HUES64 (cell line): ENCODE results near the gene TMTC3.

Source experiments
- H3K27ac ChIP-seq: 2 replicates; pipeline ENCODE4 v1.7.0; 2013; ENCODE audit warnings: low read depth, low read length, inconsistent platforms
- H3K27me3 ChIP-seq: 2 replicates; pipeline ENCODE4 v1.6.1; 2013; ENCODE audit warnings: mild to moderate bottlenecking, low read length; ENCODE audit not compliant: insufficient read depth
- H3K36me3 ChIP-seq: 2 replicates; pipeline ENCODE4 v1.6.1; 2013; ENCODE audit warnings: mild to moderate bottlenecking, low read length; ENCODE audit not compliant: insufficient read depth
- H3K4me1 ChIP-seq: 2 replicates; pipeline ENCODE4 v1.6.1; 2013; ENCODE audit warnings: mild to moderate bottlenecking, low read length, moderate library complexity; ENCODE audit not compliant: insufficient read depth
- H3K4me3 ChIP-seq: 2 replicates; pipeline ENCODE4 v1.5.1; 2013; ENCODE audit warnings: mild to moderate bottlenecking, low read length, moderate library complexity
- H3K9ac ChIP-seq: 2 replicates; pipeline ENCODE4 v1.6.1; 2013; ENCODE audit warnings: mild to moderate bottlenecking, low read depth, low read length
- H3K9me3 ChIP-seq: 2 replicates; pipeline ENCODE4 v1.6.1; 2013; ENCODE audit warnings: low read depth, low read length; ENCODE audit not compliant: insufficient read depth
- WGBS: fragments of 150-250, 120-280 bp; methylation state at CpG from one replicate; pipeline ENCODE4 v1.1.7; 2013; ENCODE audit warnings: missing lambda C conversion rate; 5-methylcytosine and 5-hydroxymethylcytosine counted together

The TMTC3 gene

DNA sequence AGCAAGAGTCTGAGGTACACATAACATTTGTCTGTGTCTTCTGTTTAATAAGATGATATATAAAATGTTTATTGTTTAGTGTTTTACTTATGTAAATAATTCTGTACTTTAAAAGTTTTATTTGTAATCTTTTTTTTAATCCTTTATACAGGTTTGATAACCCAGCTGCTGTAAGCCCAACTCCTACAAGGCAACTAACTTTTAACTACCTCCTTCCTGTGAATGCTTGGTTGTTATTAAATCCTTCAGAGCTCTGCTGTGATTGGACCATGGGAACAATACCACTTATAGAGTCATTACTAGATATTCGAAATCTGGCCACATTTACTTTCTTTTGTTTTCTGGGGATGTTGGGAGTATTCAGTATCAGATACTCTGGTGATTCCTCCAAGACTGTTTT, 24.1 kb downstream of the TMTC3 start:
- no peak overlapping the region for H3K4me3 ChIP-seq
- H3K27ac ChIP-seq = no peak overlapping the region
- no peak overlapping the region for H3K9ac ChIP-seq
- 100% methylated on average over 1 of the region's 1 CpG for WGBS
- peaks cover 69% of the 10 kb centered on the region for H3K36me3 ChIP-seq
- H3K4me1 ChIP-seq = peaks cover 8% of the 10 kb centered on the region
- H3K9me3 ChIP-seq = no peaks in the 10 kb centered on the region
- no peaks in the 10 kb centered on the region for H3K27me3 ChIP-seq

DNA sequence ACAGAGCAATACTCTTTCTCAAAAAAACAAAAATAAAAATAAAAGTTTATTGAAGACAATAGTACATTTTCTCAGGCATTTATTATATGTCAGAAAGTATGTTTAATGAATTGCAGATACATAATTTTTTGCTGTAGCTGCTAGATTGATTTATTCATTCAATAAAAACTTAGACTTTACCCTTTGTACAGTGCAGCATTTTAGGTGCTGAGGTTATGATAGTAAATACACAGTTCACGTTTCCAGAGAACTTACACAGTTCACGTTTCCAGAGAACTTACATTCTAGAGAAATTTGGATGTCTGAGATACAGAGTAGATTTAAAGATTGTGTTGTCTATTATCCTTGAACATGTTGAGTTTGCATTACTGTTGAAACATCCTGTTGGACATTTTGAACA, 25.3 kb downstream of the TMTC3 start:
- H3K4me1 ChIP-seq = no peaks in the 10 kb centered on the region
- peaks cover 71% of the 10 kb centered on the region for H3K36me3 ChIP-seq
- H3K27ac ChIP-seq = no peak overlapping the region
- H3K9ac ChIP-seq = no peak overlapping the region
- H3K9me3 ChIP-seq = no peaks in the 10 kb centered on the region
- H3K27me3 ChIP-seq = no peaks in the 10 kb centered on the region
- 97% methylated on average over 2 of the region's 2 CpGs for WGBS
- no peak overlapping the region for H3K4me3 ChIP-seq

DNA sequence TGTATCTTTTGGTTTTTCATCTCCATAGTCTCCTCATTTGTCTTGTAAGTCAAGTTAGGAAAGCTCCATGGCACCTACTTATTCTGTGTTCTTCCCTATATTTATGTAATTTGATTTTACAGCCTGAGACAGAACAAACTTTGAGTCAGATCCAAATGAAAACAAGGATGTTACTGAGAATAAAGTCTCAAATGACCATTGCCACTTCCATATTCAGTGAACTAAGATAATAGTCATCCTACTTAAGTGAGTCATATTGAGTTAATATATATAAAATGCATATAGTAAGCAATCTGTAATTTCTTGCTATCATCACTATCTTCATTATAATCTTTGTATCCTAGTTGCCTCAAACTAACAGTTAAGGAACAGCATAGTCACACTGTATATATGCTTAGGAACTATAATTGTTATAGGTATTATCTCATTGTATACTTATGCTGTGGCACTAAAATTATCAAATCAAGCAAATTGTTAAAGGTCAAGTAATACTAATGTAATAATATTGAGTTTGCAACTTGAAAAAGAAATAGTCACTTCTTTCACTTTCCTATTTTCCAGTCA, 30.8 kb downstream of the TMTC3 start:
- H3K27me3 ChIP-seq = no peaks in the 10 kb centered on the region
- H3K4me1 ChIP-seq = no peaks in the 10 kb centered on the region
- no peak overlapping the region for H3K4me3 ChIP-seq
- H3K9ac ChIP-seq = no peak overlapping the region
- no peaks in the 10 kb centered on the region for H3K9me3 ChIP-seq
- no peak overlapping the region for H3K27ac ChIP-seq
- H3K36me3 ChIP-seq = peaks cover 73% of the 10 kb centered on the region

- Histone ChIP-seq H3K27ac (no peak overlapping the region), H3K9me3 (no peaks in the 10 kb centered on the region), H3K9ac (no peak overlapping the region), H3K4me3 (no peak overlapping the region), H3K4me1 (no peaks in the 10 kb centered on the region), H3K27me3 (no peaks in the 10 kb centered on the region), H3K36me3 (peaks cover 82% of the 10 kb centered on the region)
- WGBS = 94% methylated on average over 3 of the region's 3 CpGs
Measured at GRCh38 chr12:88175544-88175943, 33.4 kb downstream of the TMTC3 start.

DNA sequence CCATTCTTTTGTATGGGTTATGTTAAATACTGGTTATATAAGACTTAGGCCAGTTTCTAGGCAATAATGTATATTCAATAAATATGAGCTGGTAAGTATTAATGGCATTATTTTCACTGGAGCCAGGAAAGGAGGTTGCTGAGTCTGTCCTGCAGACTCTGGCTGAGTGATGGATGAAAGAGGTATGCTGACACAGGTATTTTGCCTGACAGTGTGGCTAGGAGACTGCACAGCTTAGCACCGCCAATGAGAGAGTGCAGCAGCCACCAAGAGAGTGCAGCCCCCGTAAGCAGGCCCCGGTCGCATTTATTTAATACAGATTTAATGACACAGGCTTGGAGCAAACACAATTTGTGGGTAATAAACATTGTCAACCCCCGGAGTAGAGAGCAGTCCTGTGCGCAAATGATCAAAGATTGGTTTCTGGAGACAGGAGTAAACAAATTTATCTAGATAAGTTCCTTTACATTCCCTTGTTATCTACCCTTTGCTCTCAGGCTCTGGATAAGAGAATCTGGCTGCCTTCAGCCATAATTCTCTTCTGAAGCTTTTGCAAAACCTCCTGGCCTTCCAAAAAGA, 37.4 kb downstream of the TMTC3 start:
- no peaks in the 10 kb centered on the region for H3K27me3 ChIP-seq
- H3K4me1 ChIP-seq = no peaks in the 10 kb centered on the region
- no peaks in the 10 kb centered on the region for H3K9me3 ChIP-seq
- no peak overlapping the region for H3K4me3 ChIP-seq
- no peak overlapping the region for H3K27ac ChIP-seq
- no peak overlapping the region for H3K9ac ChIP-seq
- H3K36me3 ChIP-seq = peaks cover 70% of the 10 kb centered on the region
- 89% methylated on average over 6 of the region's 6 CpGs for WGBS

DNA sequence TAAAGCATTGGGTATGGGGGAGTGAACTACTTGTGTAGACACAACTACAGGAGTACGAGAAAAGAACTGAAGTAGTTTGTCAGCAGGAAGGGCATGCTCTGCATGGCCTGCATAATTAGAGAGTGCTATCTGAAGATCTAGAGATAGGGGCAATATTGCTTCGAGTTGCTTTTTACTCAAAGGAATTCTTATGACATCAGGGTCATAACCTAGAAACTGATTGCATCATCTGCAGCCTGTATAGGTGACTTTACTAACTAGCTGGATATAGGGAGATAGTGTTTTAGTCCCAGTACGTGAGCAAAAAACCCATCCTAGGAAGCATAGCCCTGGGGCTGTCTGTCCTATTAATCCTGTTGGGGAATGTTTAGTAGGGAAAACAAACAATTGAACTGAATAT, 39.8 kb downstream of the TMTC3 start:
- H3K4me3 ChIP-seq = no peak overlapping the region
- H3K4me1 ChIP-seq = no peaks in the 10 kb centered on the region
- WGBS = 87% methylated on average over 3 of the region's 3 CpGs
- peaks cover 8% of the 10 kb centered on the region; the same call in 1 of the 2 replicates for H3K9me3 ChIP-seq
- H3K27me3 ChIP-seq = no peaks in the 10 kb centered on the region
- H3K9ac ChIP-seq = no peak overlapping the region
- peaks cover 57% of the 10 kb centered on the region for H3K36me3 ChIP-seq
- H3K27ac ChIP-seq = no peak overlapping the region

DNA sequence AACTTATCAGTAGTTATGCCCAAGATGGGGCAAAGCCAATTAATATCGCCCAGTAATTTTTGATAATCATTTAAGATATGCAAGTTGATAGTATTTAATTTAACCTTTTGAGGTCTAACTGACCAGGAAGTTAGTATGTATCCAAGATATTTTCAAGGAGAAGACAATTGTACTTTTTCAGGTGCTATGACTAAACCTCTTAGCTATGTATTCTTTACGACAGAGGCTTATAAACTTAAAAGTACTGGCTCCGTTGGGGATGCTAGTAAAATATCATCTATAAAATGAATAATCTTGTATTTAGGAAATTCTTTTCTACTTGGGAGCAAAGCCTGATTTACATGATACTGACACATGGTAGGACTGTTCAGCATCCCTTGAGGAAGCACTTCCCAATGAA, 40.3 kb downstream of the TMTC3 start:
- no peak overlapping the region for H3K4me3 ChIP-seq
- H3K27me3 ChIP-seq = no peaks in the 10 kb centered on the region
- H3K36me3 ChIP-seq = peaks cover 56% of the 10 kb centered on the region
- H3K4me1 ChIP-seq = no peaks in the 10 kb centered on the region
- no peak overlapping the region for H3K9ac ChIP-seq
- peaks cover 8% of the 10 kb centered on the region; the same call in 1 of the 2 replicates for H3K9me3 ChIP-seq
- 100% methylated on average over 2 of the region's 3 CpGs for WGBS
- no peak overlapping the region for H3K27ac ChIP-seq

DNA sequence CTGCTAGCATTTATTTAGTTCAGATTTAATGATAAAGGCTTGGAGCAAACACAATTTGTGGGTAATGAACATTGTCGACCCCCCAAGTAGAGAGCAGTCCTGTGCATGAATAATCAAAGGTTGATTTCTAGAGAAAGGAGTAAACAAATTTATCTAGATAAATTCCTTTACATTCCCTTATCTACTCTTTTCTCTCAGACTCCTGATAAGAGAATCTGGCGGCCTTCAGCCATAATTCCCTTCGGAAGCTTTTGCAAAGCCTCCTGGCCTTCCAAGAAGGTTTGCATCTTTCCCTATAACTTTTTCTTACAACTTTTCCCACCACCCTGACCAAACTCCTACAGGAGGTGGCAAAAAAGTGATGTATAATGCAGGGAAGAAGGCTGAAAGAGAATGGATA, 42.1 kb downstream of the TMTC3 start:
- WGBS = 90% methylated on average over 3 of the region's 3 CpGs
- Histone ChIP-seq H3K36me3 (peaks cover 48% of the 10 kb centered on the region), H3K9me3 (peaks cover 8% of the 10 kb centered on the region; the same call in 1 of the 2 replicates), H3K4me1 (no peaks in the 10 kb centered on the region), H3K9ac (no peak overlapping the region), H3K27ac (no peak overlapping the region), H3K27me3 (no peaks in the 10 kb centered on the region), H3K4me3 (no peak overlapping the region)

DNA sequence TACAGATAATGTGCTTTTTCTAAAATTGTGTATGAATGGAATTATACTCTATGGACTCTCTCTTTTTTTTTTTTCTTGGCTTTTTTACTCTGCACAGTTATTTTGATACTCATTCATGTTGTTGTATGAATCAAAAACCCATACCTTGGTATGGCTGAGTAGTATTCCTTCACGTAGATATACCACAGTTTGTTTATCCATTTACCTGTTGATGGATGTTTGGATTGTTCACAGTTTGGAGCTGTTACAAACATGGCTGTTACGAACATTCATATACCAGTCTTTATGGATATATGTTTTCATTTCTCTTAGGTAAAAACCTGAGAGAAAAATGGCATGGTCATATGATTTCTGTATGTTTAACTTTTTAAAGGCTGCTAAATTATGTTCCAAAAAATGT, 43.2 kb downstream of the TMTC3 start:
- Histone ChIP-seq H3K4me1 (no peaks in the 10 kb centered on the region), H3K27ac (no peak overlapping the region), H3K9me3 (peaks cover 8% of the 10 kb centered on the region; the same call in 1 of the 2 replicates), H3K4me3 (no peak overlapping the region), H3K36me3 (peaks cover 47% of the 10 kb centered on the region), H3K27me3 (no peaks in the 10 kb centered on the region), H3K9ac (no peak overlapping the region)
- WGBS = 100% methylated on average over 1 of the region's 2 CpGs

DNA sequence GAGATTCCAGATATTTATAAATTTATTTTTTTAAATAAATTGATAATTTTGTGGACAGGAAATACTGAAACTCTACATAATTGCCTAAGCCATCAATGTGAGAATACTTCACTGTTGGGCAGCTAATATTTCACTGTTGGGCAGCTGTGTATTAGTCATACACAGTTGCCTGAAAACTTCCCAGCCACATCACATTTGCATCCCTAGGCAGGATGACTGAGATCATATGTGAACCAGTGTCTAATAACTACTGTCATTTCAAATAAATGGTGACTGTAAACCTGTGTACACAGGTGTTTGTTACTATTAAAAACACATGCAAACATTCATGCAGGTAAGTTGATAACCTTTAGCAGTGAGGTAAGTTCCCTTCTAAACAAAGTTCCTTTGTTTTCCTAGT, 43.9 kb downstream of the TMTC3 start:
- no peak overlapping the region for H3K9ac ChIP-seq
- H3K27ac ChIP-seq = no peak overlapping the region
- no peak overlapping the region for H3K4me3 ChIP-seq
- H3K36me3 ChIP-seq = peaks cover 47% of the 10 kb centered on the region
- peaks cover 8% of the 10 kb centered on the region; the same call in 1 of the 2 replicates for H3K9me3 ChIP-seq
- no peaks in the 10 kb centered on the region for H3K27me3 ChIP-seq
- no peaks in the 10 kb centered on the region for H3K4me1 ChIP-seq

- 95% methylated on average over 1 of the region's 2 CpGs for WGBS
- no peak overlapping the region for H3K27ac ChIP-seq
- no peaks in the 10 kb centered on the region for H3K27me3 ChIP-seq
- no peaks in the 10 kb centered on the region for H3K4me1 ChIP-seq
- H3K9me3 ChIP-seq = peaks cover 8% of the 10 kb centered on the region; the same call in 1 of the 2 replicates
- no peak overlapping the region for H3K9ac ChIP-seq
- peaks cover 51% of the 10 kb centered on the region for H3K36me3 ChIP-seq
- H3K4me3 ChIP-seq = no peak overlapping the region
Measured at GRCh38 chr12:88187571-88187970, 45.5 kb downstream of the TMTC3 start.

DNA sequence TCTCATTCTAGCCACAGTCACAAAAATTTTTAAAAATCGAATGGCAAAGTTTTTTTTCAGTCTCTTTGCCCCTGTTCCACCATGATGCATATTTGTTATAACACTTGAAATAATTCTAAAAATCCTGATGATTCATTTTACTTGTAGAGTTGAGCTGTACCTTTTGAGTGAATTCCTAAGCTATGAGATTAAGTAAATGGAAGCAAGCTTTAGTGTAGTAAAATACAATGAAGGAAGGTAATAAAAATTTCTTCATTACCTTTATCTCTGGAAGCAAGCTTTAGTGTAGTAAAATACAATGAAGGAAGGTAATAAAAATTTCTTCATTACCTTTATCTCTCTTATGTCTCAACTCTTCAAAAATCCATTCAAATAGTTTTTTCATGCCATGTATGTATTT, 46.1 kb downstream of the TMTC3 start:
- no peak overlapping the region for H3K27ac ChIP-seq
- peaks cover 8% of the 10 kb centered on the region; the same call in 1 of the 2 replicates for H3K9me3 ChIP-seq
- H3K36me3 ChIP-seq = peaks cover 57% of the 10 kb centered on the region
- no peaks in the 10 kb centered on the region for H3K27me3 ChIP-seq
- H3K9ac ChIP-seq = no peak overlapping the region
- H3K4me3 ChIP-seq = no peak overlapping the region
- WGBS = 100% methylated on average over 1 of the region's 1 CpG
- no peaks in the 10 kb centered on the region for H3K4me1 ChIP-seq
